HCT116 (cell line): ENCODE measurements around the gene SRRT.

Experiments used
- CBX3 ChIP-seq: IDR thresholded peaks from 2 replicates; pipeline ENCODE4 v1.6.1; 2012; ENCODE audit warnings: low read depth
- CTCF ChIP-seq, 3 experiments: fragments of 200-600 bp in 1 of 3; sonication (generic) in 1 of 3; IDR thresholded peaks in 2 of 3; conservative IDR thresholded peaks in 1 of 3; 2 replicates each; pipeline ENCODE4 v1.5.1; 2012 to 2017; ENCODE audit warnings: low read depth in 2 of 3, low read length in 2 of 3, antibody characterized with exemption in 1 of 3, borderline replicate concordance in 1 of 3, control low read depth in 1 of 3, mild to moderate bottlenecking in 1 of 3, mixed read lengths in 1 of 3, mixed run types in 1 of 3, moderate library complexity in 1 of 3; ENCODE audit not compliant: insufficient read depth in 1 of 3
- ELF1 ChIP-seq: IDR thresholded peaks from 2 replicates; pipeline ENCODE4 v1.6.1; 2012; ENCODE audit warnings: low read depth, borderline replicate concordance
- POLR2A ChIP-seq: IDR thresholded peaks from 2 replicates; pipeline ENCODE4 v1.7.0; 2011; ENCODE audit warnings: borderline replicate concordance; ENCODE audit not compliant: insufficient read depth, insufficient read length; ENCODE audit errors: extremely low read depth
- SP1 ChIP-seq: IDR thresholded peaks from 2 replicates; pipeline ENCODE4 v1.6.1; 2012; ENCODE audit warnings: low read depth
- TF ChIP-seq, protein P1 (sequence below): IDR thresholded peaks from 2 replicates; pipeline ENCODE4 v1.6.1; 2012; ENCODE audit warnings: low read depth

GRCh38 chr7:100875356-100875751 is 451 bp downstream of the SRRT start:
- TF ChIP-seq ELF1 (no peak), CTCF (IDR thresholded peaks at IDR 0.05 in 2 of 3, conservative IDR thresholded peaks at IDR 0.05 in 1 of 3; ENCODE audit: borderline replicate concordance in 1 of 3, insufficient read depth in 1 of 3, low read depth in 2 of 3, low read length in 2 of 3) (no peak), SP1 (no peak), POLR2A (no peak), CBX3 (no peak)
- TF ChIP-seq, protein P1, sequence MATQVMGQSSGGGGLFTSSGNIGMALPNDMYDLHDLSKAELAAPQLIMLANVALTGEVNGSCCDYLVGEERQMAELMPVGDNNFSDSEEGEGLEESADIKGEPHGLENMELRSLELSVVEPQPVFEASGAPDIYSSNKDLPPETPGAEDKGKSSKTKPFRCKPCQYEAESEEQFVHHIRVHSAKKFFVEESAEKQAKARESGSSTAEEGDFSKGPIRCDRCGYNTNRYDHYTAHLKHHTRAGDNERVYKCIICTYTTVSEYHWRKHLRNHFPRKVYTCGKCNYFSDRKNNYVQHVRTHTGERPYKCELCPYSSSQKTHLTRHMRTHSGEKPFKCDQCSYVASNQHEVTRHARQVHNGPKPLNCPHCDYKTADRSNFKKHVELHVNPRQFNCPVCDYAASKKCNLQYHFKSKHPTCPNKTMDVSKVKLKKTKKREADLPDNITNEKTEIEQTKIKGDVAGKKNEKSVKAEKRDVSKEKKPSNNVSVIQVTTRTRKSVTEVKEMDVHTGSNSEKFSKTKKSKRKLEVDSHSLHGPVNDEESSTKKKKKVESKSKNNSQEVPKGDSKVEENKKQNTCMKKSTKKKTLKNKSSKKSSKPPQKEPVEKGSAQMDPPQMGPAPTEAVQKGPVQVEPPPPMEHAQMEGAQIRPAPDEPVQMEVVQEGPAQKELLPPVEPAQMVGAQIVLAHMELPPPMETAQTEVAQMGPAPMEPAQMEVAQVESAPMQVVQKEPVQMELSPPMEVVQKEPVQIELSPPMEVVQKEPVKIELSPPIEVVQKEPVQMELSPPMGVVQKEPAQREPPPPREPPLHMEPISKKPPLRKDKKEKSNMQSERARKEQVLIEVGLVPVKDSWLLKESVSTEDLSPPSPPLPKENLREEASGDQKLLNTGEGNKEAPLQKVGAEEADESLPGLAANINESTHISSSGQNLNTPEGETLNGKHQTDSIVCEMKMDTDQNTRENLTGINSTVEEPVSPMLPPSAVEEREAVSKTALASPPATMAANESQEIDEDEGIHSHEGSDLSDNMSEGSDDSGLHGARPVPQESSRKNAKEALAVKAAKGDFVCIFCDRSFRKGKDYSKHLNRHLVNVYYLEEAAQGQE: no peak
